ENCODE results near the gene SLC9A9. TPM values are rescaled to one million over a fixed set of nuclear protein-coding genes. Genes with fewer than 3 reads are reported as not detected.

Gene SLC9A9
- polyA plus RNA-seq, 1 experiment: 13.4 TPM

DNA sequence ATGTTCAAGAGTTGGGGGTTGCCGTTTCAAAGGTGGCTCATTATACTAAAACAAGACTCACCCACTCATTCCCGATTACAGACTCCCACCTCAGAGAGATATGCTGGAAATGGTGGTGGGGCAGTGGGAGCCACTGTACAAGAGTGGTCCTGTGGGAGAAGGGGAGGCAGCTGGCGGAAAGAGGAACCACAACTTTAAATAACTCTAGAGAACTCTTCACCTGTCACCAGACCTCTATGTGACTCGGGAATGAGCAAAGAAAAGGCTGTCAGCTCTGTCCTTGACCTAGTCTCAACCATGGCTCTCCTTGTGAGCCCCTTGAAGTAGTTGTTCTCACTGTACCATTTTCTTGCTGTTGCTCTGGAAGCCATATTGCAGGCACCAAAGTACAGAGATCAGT lies 434.9 kb downstream of the SLC9A9 start:
- TF ChIP-seq, protein P1, sequence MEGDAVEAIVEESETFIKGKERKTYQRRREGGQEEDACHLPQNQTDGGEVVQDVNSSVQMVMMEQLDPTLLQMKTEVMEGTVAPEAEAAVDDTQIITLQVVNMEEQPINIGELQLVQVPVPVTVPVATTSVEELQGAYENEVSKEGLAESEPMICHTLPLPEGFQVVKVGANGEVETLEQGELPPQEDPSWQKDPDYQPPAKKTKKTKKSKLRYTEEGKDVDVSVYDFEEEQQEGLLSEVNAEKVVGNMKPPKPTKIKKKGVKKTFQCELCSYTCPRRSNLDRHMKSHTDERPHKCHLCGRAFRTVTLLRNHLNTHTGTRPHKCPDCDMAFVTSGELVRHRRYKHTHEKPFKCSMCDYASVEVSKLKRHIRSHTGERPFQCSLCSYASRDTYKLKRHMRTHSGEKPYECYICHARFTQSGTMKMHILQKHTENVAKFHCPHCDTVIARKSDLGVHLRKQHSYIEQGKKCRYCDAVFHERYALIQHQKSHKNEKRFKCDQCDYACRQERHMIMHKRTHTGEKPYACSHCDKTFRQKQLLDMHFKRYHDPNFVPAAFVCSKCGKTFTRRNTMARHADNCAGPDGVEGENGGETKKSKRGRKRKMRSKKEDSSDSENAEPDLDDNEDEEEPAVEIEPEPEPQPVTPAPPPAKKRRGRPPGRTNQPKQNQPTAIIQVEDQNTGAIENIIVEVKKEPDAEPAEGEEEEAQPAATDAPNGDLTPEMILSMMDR (IDR thresholded peaks at IDR 0.05; ENCODE audit: low read depth, low read length): no peak
- no peak for DNase-seq (ENCODE audit: low read depth, low spot score)
- Histone ChIP-seq H3K27me3 (ENCODE audit: control insufficient read depth, insufficient read depth, low read length) (no peaks in the 10 kb centered on the region), H3K4me3 (ENCODE audit: low read depth, low read length) (no peak overlapping the region), H3K27ac (ENCODE audit: low read depth, low read length) (no peak overlapping the region), H3K9me3 (ENCODE audit: control insufficient read depth, insufficient read depth, low read length) (no peaks in the 10 kb centered on the region)
- POLR2A ChIA-PET: no interaction called here
- CTCF ChIA-PET: no interaction called here

DNA sequence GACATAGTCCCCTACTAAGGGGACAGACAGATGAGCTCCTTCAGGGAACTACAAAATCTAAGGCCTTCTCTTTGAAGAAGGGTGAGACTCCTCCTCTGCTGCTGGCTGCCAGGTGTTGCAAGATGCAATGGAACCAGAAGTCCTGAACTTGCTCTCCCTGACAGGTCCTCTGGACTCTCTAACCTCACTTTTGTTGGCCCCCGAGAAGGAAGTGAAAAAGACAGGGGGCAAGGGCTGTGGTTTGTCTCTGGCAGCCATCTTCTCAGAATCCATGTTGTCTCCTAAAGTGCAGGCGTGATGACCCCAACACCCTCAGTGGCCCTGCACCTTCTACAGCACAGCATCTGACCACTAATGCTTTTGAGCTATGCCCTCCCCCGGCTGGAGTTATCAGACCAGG lies 436.2 kb downstream of the SLC9A9 start:
- H3K4me3 ChIP-seq (ENCODE audit: low read depth, low read length): no peak overlapping the region
- ChIA-PET POLR2A (no interaction called here), CTCF (no interaction called here)
- H3K27me3 ChIP-seq (ENCODE audit: control insufficient read depth, insufficient read depth, low read length): no peaks in the 10 kb centered on the region
- no peak for DNase-seq (ENCODE audit: low read depth, low spot score)
- H3K27ac ChIP-seq (ENCODE audit: low read depth, low read length): no peak overlapping the region
- H3K9me3 ChIP-seq (ENCODE audit: control insufficient read depth, insufficient read depth, low read length): no peaks in the 10 kb centered on the region
- TF ChIP-seq, protein P1 (IDR thresholded peaks at IDR 0.05; ENCODE audit: low read depth, low read length): no peak

DNA sequence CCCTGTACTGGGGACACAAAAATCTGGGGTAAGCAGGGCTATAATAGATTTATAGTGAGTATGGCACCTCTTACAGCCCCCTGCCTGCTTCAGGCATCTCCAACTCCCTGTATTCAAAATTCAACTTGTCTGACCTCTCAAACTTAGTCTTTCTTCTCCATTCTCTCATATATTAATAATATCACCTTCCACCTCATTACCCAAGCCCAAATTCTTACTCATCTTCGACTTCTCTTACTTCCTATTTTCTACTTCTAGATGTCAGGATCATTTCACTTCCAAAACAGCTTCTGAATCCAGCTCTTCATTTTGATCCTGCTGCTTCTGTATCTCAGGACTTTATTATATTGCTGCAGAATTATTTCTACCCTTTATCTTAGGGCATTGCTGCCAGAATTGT lies 438.0 kb downstream of the SLC9A9 start:
- no peak for DNase-seq (ENCODE audit: low read depth, low spot score)

DNA sequence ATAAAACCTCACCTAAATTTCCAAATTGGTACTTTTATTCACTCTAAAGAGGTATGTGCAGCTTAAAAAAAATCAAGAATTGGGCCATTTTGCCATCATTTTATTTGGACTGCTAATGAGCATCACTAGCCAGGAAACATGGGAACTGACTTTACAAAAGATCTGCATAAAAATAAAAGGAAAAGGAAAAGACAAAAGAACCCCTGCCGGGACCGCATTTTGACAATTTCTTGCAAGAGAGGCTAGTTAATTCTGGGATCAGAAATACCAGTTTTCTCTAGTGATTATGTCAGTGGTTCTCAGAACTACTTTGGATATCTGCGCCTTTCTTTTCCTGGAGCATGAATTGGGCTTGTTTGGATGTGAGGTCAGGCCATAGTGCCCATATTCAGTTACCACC lies 439.5 kb downstream of the SLC9A9 start:
- Histone ChIP-seq H3K4me3 (ENCODE audit: low read depth, low read length) (no peak overlapping the region), H3K9me3 (ENCODE audit: control insufficient read depth, insufficient read depth, low read length) (no peaks in the 10 kb centered on the region), H3K27ac (ENCODE audit: low read depth, low read length) (no peak overlapping the region), H3K27me3 (ENCODE audit: control insufficient read depth, insufficient read depth, low read length) (no peaks in the 10 kb centered on the region)
- no peak for DNase-seq (ENCODE audit: low read depth, low spot score)
- CTCF ChIA-PET: no interaction called here
- TF ChIP-seq, protein P1 (IDR thresholded peaks at IDR 0.05; ENCODE audit: low read depth, low read length): no peak
- POLR2A ChIA-PET: no interaction called here

More for the DNA sequence above, 438.0 kb downstream of the SLC9A9 start:
- Histone ChIP-seq H3K27ac (ENCODE audit: low read depth, low read length) (no peak overlapping the region), H3K4me3 (ENCODE audit: low read depth, low read length) (no peak overlapping the region), H3K27me3 (ENCODE audit: control insufficient read depth, insufficient read depth, low read length) (no peaks in the 10 kb centered on the region), H3K9me3 (ENCODE audit: control insufficient read depth, insufficient read depth, low read length) (no peaks in the 10 kb centered on the region)
- TF ChIP-seq, protein P1 (IDR thresholded peaks at IDR 0.05; ENCODE audit: low read depth, low read length): no peak
- ChIA-PET POLR2A (no interaction called here), CTCF (no interaction called here)

DNA sequence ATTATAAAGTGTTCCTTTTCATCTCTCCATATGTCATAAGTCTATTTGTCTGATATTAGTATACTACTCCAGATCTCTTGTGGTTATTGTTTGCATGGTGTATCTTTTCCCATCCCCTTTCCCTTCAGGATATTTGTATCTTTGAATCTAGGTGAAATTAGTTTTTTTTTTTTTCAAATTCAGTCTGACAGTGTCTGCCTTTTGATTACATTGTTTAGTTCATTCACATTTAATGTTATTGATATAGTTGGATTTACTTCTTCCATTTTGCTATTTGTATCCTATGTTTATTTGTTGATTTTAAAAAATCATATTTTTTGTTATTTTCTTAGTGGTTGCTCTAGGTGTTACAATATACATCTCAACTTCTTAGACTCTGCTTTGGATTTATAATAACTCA lies 445.7 kb downstream of the SLC9A9 start:
- DNase-seq (ENCODE audit: low read depth, low spot score): no peak
- no peak overlapping the region for H3K27ac ChIP-seq (ENCODE audit: low read depth, low read length)
- no peaks in the 10 kb centered on the region for H3K9me3 ChIP-seq (ENCODE audit: control insufficient read depth, insufficient read depth, low read length)
- H3K27me3 ChIP-seq (ENCODE audit: control insufficient read depth, insufficient read depth, low read length): no peaks in the 10 kb centered on the region
- TF ChIP-seq, protein P1 (IDR thresholded peaks at IDR 0.05; ENCODE audit: low read depth, low read length): no peak
- H3K4me3 ChIP-seq (ENCODE audit: low read depth, low read length): no peak overlapping the region
- ChIA-PET CTCF (no interaction called here), POLR2A (no interaction called here)

All from AG04450 (cell line).